HG02642 (cell line): ENCODE data around the gene FRK.
"Not testable (repeated sequence)": the region's sequence is repeated elsewhere in the genome, so short reads cannot be mapped to it uniquely, and the experiment has no call there.

Experiments used
- ATAC-seq: cut with Tn5 transposase; IDR thresholded peaks from one replicate; pipeline ENCODE4 v1.9.1; 2021; ENCODE audit warnings: mild to moderate bottlenecking; ENCODE audit not compliant: unreplicated experiment, poor library complexity

The FRK gene

GRCh38 chr6:115896538-115897129, 164.1 kb downstream of the FRK start:
- peak; percentile 39 for ATAC-seq

- no peak for ATAC-seq
These were observed 166.2 kb downstream of the FRK start for GRCh38 chr6:115894426-115894992.

GRCh38 chr6:115891750-115892149, 168.9 kb downstream of the FRK start:
- ATAC-seq, result no peak

GRCh38 chr6:115891111-115891669, 169.5 kb downstream of the FRK start:
- peak; percentile 98 for ATAC-seq

GRCh38 chr6:115890238-115890637, 170.5 kb downstream of the FRK start:
- ATAC-seq, result no peak

- ATAC-seq, result not testable (repeated sequence)
These were observed 171.8 kb downstream of the FRK start for GRCh38 chr6:115888687-115889470.

- ATAC-seq, result no peak
These were observed 172.8 kb downstream of the FRK start for GRCh38 chr6:115887891-115888290.

- no peak for ATAC-seq
These were observed 174.9 kb downstream of the FRK start for GRCh38 chr6:115885636-115886366.

- ATAC-seq, result no peak
These were observed 177.9 kb downstream of the FRK start for GRCh38 chr6:115882771-115883170.

GRCh38 chr6:115882174-115882573, 178.5 kb downstream of the FRK start:
- ATAC-seq, result no peak
